Thyroid gland (tissue), 4 donors: ENCODE data around the gene BPIFA1. TPM values are rescaled to one million over a fixed set of nuclear protein-coding genes. Genes with fewer than 3 reads are reported as not detected.

Experiments used
- DNase-seq, 2 donors: peaks; one replicate each; pipeline ENCODE4 v3.0.0-alpha.2; 2019
- H3K27ac ChIP-seq, 3 donors: fragments of 200-600 bp; sonication (generic); 1 replicate in 2 of 3; 2 replicates in 1 of 3; pipeline ENCODE4 v1.5.1; 2016 to 2019; ENCODE audit warnings: mild to moderate bottlenecking in 1 of 3, moderate library complexity in 1 of 3
- H3K27me3 ChIP-seq: fragments of 200-600 bp; sonication (generic); one replicate; pipeline ENCODE4 v1.5.1; 2019
- H3K36me3 ChIP-seq, 2 donors: fragments of 200-600 bp; sonication (generic); one replicate each; pipeline ENCODE4 v1.5.1; 2016 to 2019
- H3K4me1 ChIP-seq, 2 donors: fragments of 200-600 bp; sonication (generic); one replicate each; pipeline ENCODE4 v1.5.1; 2017 to 2019
- H3K4me3 ChIP-seq, 3 donors: fragments of 200-600 bp; sonication (generic); replicated peaks in 1 of 3; 1 replicate in 2 of 3; 2 replicates in 1 of 3; pipeline ENCODE4 v1.5.1; 2016; ENCODE audit warnings: mild to moderate bottlenecking in 1 of 3
- H3K9me3 ChIP-seq: fragments of 200-600 bp; sonication (generic); one replicate; pipeline ENCODE4 v1.5.1; 2017
- POLR2A ChIP-seq, 2 donors: fragments of 450-650 bp; IDR thresholded peaks; one replicate each; pipeline ENCODE4 v1.6.1; 2017; ENCODE audit warnings: antibody characterized with exemption in 2 of 2, mild to moderate bottlenecking in 2 of 2, moderate library complexity in 1 of 2
- WGBS, 2 donors: methylation state at CpG; one replicate each; pipeline ENCODE4 v1.1.5; 2017; 5-methylcytosine and 5-hydroxymethylcytosine counted together
- intact Hi-C: fragments of 100-400 bp; cut with DNase I; formaldehyde crosslinking; loops from one replicate; pipeline ENCODE4 v1.15.1; 2023
- total RNA-seq, 4 donors: library from RNA; depleted of rRNA; stranded (reverse); fragments of >200 nt; gene quantifications; one replicate each; pipeline ENCODE4 v1.2.3, GENCODE V29; 2016
- TF ChIP-seq, protein P1 (sequence below), 6 experiments: fragments of 200-600 bp in 3 of 6; fragments of 450-650 bp in 3 of 6; sonication (generic) in 3 of 6; IDR thresholded peaks; one replicate each; pipeline ENCODE4 v1.5.1; 2016 to 2019; ENCODE audit warnings: antibody characterized with exemption in 6 of 6, mild to moderate bottlenecking in 2 of 6, inconsistent platforms in 1 of 6, moderate library complexity in 1 of 6

Gene BPIFA1
- total RNA-seq, 4 donors from 2014 or later, result not detected

DNA sequence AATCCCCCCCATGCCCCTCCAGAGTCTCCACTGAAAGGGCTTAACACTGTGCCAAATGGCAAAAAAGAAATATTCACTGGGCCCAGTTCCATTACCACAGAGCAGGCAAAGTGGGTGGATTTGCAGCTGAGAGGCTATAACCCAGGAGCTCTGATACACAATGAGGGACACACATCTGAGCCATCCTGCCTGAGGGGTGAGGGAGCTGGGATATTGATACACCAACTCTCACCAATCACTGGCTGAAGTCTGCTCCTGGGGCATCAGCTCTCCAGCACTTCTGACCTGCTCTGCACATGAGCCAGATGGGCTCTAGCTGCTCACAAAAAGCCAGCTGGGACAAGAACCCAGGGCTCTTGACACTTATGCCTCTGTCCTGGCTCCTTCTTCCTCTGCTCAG is 52.1 kb downstream of the BPIFA1 start:
- no peaks in the 10 kb centered on the region for H3K27me3 ChIP-seq
- H3K4me1 ChIP-seq, result no peaks in the 10 kb centered on the region
- no peak for TF ChIP-seq POLR2A (IDR thresholded peaks at IDR 0.05)
- TF ChIP-seq, protein P1, sequence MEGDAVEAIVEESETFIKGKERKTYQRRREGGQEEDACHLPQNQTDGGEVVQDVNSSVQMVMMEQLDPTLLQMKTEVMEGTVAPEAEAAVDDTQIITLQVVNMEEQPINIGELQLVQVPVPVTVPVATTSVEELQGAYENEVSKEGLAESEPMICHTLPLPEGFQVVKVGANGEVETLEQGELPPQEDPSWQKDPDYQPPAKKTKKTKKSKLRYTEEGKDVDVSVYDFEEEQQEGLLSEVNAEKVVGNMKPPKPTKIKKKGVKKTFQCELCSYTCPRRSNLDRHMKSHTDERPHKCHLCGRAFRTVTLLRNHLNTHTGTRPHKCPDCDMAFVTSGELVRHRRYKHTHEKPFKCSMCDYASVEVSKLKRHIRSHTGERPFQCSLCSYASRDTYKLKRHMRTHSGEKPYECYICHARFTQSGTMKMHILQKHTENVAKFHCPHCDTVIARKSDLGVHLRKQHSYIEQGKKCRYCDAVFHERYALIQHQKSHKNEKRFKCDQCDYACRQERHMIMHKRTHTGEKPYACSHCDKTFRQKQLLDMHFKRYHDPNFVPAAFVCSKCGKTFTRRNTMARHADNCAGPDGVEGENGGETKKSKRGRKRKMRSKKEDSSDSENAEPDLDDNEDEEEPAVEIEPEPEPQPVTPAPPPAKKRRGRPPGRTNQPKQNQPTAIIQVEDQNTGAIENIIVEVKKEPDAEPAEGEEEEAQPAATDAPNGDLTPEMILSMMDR (IDR thresholded peaks at IDR 0.05), result no peak
- no peak overlapping the region for H3K27ac ChIP-seq
- no peaks in the 10 kb centered on the region for H3K9me3 ChIP-seq
- no peak overlapping the region for H3K4me3 ChIP-seq
- no peak for DNase-seq
- intact Hi-C loops, result no loop called here
- no peaks in the 10 kb centered on the region for H3K36me3 ChIP-seq

- no peak for TF ChIP-seq POLR2A (IDR thresholded peaks at IDR 0.05)
- TF ChIP-seq, protein P1 (IDR thresholded peaks at IDR 0.05), result no peak
Measured at GRCh38 chr20:33290852-33291251, 55.1 kb downstream of the BPIFA1 start.

GRCh38 chr20:33291416-33291815 is 55.6 kb downstream of the BPIFA1 start:
- H3K27ac ChIP-seq, result no peak overlapping the region
- intact Hi-C loops, result no loop called here
- H3K27me3 ChIP-seq, result no peaks in the 10 kb centered on the region
- H3K9me3 ChIP-seq, result no peaks in the 10 kb centered on the region
- TF ChIP-seq, protein P1 (IDR thresholded peaks at IDR 0.05), result no peak
- TF ChIP-seq POLR2A (IDR thresholded peaks at IDR 0.05), result no peak
- H3K4me3 ChIP-seq, result no peak overlapping the region
- H3K36me3 ChIP-seq, result no peaks in the 10 kb centered on the region
- H3K4me1 ChIP-seq, result no peaks in the 10 kb centered on the region
- 88 to 92% methylated on average over 8 of the region's 8 CpGs for WGBS, 2 donors
- DNase-seq, result no peak

More at GRCh38 chr20:33290852-33291251, 55.1 kb downstream of the BPIFA1 start:
- no peaks in the 10 kb centered on the region for H3K9me3 ChIP-seq
- no peak overlapping the region for H3K27ac ChIP-seq
- WGBS, 2 donors, result 92 to 96% methylated on average over 10 to 13 of the region's 13 CpGs
- no peak for DNase-seq
- intact Hi-C loops, result no loop called here
- no peaks in the 10 kb centered on the region for H3K36me3 ChIP-seq
- no peak overlapping the region for H3K4me3 ChIP-seq
- no peaks in the 10 kb centered on the region for H3K27me3 ChIP-seq
- H3K4me1 ChIP-seq, result no peaks in the 10 kb centered on the region

DNA sequence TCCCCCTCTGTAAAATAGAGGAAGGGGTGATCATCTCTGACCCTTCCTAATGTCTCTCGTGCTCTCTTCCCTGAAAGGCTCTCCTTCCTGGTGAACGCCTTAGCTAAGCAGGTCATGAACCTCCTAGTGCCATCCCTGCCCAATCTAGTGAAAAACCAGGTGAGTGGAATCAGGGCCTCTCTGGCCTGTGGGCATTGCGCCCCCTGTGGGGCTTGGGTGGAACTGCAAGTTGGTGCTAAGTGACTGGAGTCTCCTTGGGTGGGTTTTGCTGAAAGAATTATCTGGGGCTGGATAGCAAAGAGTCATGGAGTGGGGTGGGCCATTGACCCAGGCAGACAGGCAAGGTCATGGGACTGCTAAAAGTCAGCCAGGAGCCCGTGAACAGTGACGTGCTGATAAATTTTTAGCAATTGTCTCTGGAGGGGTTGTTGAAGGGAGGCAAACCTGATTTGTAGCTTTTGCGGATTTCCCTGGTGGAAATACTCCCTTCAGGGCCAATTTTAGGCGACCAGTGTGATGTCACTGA is 56.1 kb downstream of the BPIFA1 start:
- Histone ChIP-seq H3K36me3 (no peaks in the 10 kb centered on the region), H3K9me3 (no peaks in the 10 kb centered on the region), H3K4me3 (no peak overlapping the region), H3K27me3 (no peaks in the 10 kb centered on the region), H3K4me1 (no peaks in the 10 kb centered on the region), H3K27ac (no peak overlapping the region)
- 38 to 42% methylated on average over 7 of the region's 7 CpGs for WGBS, 2 donors
- DNase-seq, result peak; percentile 52 to 65
- TF ChIP-seq, protein P1 (IDR thresholded peaks at IDR 0.05), result peak; percentile 73 to 92 (median 80)
- TF ChIP-seq POLR2A (IDR thresholded peaks at IDR 0.05), result no peak
- intact Hi-C loops, result no loop called here

Other genes starting within 250 kb of the BPIFA1 start
- not detected for gene SUN5, start 231.6 kb upstream of the BPIFA1 start, total RNA-seq
- not detected for gene BPIFB2, start 228.3 kb upstream of the BPIFA1 start, total RNA-seq
- gene BPIFB6, start 204.3 kb upstream of the BPIFA1 start, total RNA-seq, result not detected
- not detected for gene BPIFB3, start 182.1 kb upstream of the BPIFA1 start, total RNA-seq
- gene BPIFB4, start 156.4 kb upstream of the BPIFA1 start, total RNA-seq, result not detected
- gene BPIFA2, start 67.8 kb upstream of the BPIFA1 start, total RNA-seq, result not detected
- gene BPIFA3, start 18.6 kb upstream of the BPIFA1 start, total RNA-seq, result not detected
- gene BPIFB1, start 47.2 kb downstream of the BPIFA1 start, total RNA-seq, result not detected
- 10 to 100 TPM; 26.6 to 41.8 (median 37.8) TPM for gene CDK5RAP1, start 165.5 kb downstream of the BPIFA1 start, total RNA-seq
- gene SNTA1, start 207.8 kb downstream of the BPIFA1 start, total RNA-seq, result 100 to 1,000 TPM; 193 to 291 (median 248) TPM